Eye (tissue), 1 donor: Measurements from ENCODE around the gene TMEM87B.
A peak's percentile ranks its signal among the peaks of the same experiment; 100 is the strongest.
"Not testable (repeated sequence)": the region's sequence is repeated elsewhere in the genome, so short reads cannot be mapped to it uniquely, and the experiment has no call there.

Source experiments
- DNase-seq: peaks from one replicate; pipeline ENCODE4 v3.0.0-alpha.2; 2015

TMEM87B gene

DNA sequence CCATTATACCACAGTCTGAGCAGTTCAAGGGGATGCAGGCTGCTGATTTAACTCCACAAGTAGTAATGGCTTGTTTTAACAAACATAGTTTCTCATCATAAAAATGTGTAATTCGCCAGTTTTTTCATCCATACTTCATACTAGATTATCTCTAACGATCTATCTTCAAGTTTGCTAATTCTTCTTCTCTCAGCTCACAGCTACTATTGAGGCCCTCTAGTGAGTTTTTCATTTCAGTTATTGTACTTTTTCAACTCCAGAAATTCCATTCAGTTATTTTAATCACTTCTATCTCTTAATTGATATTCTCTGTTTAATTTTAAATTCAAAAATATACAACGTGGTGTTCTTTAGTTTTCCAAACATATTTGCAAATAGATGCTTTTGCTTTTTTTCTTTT, 20.1 kb upstream of the TMEM87B start:
- no peak for DNase-seq

DNA sequence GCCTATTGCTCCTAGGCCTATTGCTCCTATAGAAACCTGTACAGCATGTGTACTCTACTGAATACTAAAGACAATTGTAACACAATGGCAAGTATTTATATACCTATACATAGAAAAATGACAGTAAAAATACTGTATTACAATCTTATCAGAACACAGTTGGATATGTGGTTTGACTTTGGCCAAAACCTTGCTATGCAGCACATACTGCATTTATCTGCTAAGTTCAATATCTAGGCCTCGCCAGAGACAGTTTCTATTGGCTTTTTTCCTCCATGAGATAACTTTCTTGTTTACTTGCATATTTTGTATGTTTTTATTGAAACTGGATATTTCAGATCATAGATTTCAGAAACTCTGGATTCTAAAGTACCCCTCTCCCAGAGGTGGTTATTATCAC, 19.3 kb upstream of the TMEM87B start:
- DNase-seq, result no peak

DNA sequence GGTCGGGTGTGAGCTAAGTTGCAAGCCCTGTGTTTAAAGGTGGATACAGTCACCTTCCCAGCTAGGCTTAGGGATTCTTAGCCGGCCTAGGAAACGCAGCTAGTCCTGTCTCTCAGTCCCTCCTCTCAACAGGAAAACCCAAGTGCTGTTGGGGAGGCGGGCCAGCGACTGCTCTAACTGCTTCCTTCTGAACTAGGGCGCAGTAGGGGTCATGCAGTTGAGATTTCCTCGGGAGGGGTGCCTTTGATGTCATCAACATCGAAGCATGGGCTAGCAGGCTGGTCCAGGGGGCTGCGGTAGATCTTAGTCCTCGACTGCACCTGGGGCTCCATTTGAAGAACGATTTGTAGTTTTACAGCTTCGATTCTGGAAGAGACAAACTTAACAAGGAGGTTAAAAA, 15.5 kb upstream of the TMEM87B start:
- DNase-seq, result not testable (repeated sequence)

DNA sequence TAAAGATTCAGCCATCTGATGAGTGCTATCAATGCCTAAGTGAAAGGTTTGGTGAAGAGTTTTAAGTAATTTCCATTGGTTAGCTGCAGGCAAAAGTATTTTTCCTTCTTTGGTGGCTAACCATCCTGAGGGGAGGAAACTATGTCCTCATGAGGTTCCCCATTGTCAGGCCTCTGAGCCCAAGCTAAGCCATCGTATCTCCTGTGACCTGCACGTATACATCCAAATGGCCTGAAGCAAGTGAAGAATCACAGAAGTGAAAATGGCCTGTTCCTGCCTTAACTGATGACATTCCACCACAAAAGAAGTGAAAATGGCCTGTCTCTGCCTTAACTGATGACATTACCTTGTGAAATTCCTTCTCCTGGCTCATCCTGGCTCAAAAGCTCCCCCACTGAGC, 15.0 kb upstream of the TMEM87B start:
- not testable (repeated sequence) for DNase-seq

DNA sequence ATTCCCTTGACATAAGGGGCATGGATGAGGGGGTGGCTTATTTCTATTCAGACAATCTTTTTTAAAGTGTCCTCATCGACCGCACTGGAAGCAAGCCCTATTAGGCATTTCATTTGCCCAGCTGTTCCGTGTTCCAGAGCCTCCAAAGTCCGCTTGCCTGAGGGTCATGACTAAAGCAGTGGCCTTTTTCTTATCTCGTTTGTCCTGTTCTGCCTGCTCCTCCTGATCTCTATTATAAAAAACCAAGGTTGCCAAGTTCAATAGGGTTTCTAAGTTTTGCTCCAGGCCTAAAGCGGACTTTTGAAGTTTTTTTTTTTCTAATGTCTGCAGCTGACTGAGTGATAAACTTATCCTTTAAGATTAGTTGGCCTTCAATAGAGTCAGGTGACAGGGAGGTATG, 13.6 kb upstream of the TMEM87B start:
- not testable (repeated sequence) for DNase-seq

DNA sequence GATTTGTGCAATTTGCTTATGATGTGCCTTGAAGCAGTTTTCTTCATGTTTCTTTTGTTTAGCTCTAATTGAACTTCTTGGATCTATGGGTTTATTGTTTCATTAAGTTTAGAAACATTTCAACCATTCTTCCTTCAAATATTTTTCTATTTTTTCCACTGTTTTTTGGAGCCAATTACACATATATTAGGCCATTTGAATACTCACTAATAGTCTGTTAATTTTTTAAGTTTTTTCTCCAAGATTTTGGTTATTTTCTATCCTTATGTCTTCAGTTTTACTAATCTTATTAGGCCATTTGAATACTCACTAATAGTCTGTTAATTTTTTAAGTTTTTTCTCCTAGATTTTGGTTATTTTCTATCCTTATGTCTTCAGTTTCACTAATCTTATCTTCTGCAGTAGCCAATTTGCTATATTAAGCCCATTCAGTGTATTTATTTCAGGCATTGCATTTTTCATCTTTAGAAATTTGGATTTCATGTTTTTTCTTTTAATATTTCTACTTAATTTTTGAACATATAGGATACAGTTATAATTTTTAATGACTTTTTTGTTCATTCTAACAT, 9.5 kb upstream of the TMEM87B start:
- no peak for DNase-seq

DNA sequence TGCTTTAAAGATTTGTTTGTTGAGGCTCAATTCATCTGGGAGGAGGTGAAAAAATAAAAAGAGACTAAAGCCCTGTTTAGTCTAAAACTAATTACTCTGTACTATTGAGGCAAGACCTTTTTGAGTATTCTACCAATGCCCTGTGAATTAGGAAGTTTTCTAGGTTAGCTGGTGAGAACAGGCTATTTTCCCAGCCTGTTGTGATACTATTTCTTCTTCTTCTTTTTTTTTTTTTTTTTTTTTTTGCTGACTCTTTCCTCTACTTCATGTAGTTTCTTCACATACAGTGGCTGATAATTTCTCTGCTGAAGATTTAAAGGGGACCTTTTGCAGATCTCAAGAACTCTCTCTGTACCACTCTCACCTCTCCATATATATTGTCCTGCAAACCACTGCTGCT, 8.8 kb upstream of the TMEM87B start:
- no peak for DNase-seq

DNA sequence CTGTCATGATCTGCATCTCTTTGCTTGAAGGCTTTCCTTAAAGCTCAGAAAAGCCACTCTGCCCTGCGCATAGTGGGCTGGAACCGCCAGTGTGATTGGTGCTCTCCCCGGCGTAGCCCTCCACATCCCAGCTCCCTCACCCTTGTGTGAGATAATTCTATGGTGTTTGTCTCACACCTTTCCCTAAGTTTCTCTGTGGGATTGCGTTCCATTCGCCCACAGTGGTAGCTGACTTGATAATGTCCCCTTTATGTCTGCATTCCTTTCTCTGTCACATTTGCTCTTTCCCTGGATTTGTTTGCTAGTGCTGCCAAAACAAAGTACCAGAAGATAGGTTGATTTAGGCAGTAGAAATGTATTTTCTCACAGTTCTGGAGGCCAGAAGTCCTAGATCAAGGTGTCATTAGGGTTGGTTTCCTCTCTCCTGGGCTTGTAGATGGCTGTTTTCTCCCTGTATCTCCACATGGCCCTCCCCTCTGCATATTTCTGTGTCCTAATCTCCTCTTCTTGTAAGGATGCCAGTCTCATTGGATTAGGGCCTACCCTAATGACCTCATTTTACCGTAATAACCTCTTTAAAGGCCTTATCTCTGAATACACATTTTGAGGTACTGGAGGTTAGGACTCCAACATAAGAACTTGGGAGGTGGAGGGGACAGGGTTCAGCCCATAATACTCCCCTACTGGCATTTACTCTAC, 7.4 kb upstream of the TMEM87B start:
- DNase-seq, result peak; percentile 3

DNA sequence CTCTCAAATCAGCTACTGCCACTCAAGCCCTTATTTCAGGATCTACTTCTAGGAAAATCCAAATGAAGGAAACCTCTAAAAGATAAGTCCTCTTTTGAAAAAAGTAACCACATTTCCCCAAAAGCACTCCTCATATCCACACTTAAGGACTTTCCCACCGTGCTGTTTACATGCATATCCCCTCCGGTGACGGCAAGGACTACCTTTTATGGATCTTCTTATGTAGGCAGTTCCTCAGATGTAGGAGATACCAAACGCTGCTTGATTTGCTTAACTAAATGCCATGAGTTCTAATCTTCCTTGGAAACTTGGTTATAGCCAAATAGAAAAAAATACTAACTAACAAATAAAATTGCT, 6.9 kb upstream of the TMEM87B start:
- peak; percentile 1 for DNase-seq

DNA sequence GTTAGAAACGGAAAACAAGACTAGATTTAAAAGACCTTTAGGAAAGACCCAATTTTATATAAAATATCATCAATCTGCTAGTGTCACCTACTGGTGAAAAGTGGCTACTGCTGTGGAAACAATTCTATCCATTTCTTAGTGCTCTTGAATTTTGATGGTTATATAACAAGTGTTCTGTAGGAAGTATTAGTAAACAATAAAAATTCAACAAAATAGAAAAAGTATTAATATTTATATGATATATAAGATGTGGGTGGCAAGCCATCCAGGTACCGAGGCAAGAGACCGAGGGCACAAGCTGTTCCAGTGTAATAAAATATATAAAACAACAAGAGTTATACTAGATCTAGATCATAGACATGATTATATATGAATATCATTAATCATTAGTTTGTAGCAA, 6.2 kb upstream of the TMEM87B start:
- DNase-seq, result peak; percentile 84

DNA sequence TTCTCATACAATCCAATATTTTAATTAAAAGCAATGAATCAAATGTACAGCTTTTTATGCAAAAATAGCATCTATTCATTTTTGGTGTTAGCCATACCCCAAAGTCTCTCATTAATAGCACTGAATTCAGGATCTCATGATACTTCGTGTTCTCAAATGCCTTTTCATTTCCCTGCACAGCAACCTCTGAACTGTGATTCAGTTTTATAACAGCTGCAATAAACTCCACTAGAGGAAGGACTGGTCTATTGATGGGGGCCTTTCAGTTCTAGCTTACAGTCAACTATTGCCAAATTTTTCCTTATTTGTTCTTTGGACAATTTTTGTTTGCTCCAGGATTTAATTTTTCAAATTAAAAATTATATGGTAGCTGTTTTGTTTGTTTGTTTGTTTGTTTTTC, 4.8 kb upstream of the TMEM87B start:
- DNase-seq, result no peak

DNA sequence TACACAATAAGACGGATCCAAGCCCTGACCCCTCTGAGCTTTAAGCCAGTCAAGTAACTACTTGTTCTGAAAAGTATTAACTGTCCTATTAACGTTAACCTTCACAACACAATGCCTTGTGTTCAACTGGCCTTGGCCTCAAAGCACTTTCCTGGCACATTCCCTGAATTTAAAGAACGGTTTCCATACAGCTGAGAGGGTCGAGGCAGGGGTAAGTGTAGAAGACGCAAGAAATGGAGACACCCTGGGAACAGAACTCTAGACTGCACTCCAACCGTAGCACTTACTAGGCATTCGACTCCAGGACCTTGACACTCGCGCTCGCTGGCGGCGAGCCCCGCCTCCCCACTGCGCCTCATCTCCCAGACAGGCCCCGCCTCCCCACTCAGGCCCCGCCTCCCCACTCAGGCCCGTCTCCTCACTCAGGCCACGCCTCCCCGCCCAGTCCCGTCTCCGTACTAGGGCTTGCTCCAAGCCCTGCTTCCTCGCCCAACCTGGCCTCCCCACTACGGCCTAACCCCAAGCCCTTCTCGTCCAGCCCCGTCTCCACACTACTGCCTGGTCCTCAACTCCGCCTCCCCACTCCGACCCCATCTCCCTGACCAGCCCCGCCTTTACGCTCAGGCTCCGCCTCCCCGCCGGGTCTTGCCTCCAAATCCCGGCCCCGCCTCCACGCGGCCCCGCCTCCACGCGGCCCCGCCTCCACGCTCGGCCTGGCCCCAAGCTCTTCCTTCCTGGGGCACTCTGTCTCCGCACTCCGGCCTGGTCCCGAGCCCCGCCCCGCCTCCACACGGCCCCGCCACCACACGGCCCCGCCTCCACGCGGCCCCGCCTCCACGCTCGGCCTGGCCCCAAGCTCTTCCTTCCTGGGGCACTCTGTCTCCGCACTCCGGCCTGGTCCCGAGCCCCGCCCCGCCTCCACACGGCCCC, 887 bp upstream of the TMEM87B start:
- DNase-seq, result peak; percentile 98

DNA sequence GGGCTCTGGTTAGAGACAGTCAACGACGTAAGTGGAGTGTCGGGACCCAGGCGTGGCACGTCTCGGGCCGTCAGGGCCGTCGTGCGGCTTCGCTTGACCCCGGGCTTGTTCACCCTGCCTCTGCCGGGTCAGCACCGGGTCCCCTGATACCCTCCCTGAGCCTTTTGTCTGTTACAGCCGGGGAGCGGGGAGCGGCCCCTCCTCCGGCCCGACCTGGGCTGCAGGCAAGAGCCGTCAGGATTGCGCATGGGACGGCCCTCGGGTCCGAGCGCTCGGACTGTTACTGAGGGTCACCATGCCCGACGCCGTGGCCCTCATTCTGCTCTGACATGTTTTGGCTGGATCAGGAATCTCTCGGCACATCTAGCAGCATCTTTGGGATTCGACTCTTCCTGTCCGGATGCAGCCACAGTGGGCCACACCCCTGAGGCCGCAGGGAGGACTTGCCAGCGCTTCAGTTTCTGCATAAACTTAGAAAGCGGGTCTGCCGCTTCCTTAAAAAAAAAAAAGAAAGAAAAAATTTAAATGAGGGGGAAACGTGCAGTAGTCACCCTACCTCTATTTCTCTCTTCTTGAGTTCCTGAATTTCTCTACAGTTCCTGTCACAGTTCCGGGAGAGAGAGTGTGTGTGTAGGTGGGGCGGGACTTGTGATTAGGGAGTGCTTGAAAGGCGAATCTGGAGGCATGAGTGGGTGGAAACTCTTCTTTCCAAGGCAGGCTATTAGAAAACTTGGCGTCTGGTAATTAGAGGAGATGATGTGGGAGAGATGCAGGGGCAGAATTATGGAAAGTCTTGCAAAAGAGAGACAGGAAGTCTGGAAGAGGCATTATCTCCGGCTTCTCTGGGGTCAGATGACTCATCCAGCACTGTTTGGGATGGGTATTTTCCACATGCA, 909 bp downstream of the TMEM87B start:
- DNase-seq, result peak; percentile 81

DNA sequence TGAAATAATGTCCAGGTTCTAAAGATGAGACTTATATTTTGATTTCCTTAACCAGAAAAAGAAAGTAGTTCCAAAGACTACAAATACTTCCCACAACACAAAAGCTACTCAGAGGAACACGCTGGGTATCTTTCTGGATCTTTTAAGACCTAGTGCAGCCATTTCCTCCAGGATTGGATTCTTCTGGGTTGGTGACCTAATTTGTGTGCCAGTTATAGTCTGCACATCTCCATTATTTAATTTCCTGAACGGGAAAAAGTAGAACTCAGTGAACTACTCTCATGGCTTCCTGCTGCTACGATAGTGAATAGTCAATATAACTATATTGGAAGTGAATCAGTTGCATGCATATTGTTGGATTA, 1.5 kb downstream of the TMEM87B start:
- DNase-seq, result no peak

DNA sequence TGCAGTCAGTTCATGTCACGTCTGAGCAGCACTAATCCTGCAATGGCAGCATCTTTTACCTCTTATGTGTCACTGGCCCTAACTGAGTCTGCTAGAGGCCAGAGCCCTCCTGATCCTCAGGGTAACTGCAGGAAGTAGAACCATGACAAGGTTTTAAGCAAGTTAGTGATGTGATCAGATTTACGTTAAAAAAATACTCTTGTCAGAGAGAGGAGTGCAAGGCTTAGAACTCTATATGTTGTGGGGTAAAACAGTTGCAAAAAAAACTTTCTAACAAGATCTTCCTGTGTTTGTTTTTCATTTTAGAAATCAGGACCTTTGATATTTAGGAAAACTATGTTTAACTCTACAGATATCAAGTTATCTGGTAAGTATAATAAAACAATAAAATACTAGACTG, 4.6 kb downstream of the TMEM87B start:
- no peak for DNase-seq

DNA sequence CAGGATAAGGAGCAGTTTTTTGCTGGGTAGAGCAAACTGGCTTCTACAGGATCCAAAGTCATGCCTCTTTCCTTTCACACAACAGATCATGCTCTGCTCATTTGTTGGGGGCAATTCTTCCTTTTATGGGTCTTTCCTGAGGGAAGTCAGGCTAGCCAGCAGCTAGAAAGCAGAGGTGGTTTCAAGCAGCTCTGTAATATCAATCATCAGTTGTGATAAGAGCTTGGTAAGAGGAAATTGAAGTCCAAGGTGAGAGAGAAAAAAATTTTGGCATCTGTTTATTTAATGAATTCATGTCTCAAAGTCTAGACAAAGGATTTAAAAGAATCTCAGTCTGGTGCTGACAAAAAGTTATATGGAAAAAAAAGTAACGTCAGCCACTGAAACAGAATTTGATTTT, 6.2 kb downstream of the TMEM87B start:
- no peak for DNase-seq

DNA sequence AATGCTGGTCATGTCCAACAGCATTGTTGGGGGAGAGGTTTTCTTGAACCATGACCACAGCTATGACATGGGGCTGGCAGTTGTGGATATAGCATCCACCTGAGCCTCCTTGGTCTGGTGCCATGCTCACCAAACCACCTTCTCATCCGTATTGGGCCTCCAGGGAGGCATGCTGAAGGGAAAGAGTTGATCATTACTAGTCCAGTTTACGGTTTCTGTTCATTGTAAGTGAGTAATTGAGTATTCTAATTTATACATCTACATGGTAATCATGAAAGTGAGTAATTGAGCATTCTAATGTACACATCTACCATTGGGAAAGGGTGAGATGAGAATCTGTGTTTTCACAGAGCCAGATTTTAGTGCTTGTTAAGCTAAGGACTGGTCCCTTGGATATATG, 6.8 kb downstream of the TMEM87B start:
- no peak for DNase-seq

DNA sequence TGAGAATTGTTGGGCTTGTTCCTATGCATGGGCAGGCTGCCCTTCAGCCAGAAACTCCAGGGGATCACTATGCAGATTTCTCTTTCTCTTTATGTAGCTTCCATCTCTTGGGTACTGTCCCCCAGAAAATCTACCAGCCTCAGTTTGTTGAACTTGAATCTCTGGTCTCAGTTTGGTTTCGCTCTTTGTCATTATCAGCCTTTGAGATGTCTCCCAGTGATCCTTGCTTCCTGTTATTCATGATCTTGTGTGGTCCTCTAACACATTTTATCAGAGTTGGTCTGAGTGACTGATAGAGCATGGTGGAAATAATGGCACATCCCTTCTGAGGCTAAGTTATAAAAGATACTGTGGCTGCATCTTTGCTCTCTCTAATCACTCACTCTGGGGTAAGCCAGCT, 7.8 kb downstream of the TMEM87B start:
- DNase-seq, result no peak

DNA sequence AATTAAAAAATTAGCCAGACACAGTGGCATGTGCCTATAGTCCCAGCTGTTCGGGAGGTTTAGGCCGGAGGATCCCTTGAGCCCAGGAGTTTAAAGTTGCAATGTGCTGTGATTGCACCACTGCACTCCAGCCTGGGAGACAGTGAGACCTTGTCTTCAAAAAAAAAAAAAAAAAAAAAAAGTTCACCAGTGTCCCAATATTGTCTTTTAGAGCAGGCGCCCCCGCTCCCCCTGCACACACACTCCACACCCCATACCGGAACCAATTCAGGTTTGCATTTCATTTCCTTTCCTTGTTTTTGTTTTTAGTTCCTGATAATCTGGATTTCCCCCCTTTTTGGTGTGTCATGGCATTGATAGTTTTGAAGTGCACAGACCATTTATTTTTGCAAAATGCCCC, 10.4 kb downstream of the TMEM87B start:
- no peak for DNase-seq

DNA sequence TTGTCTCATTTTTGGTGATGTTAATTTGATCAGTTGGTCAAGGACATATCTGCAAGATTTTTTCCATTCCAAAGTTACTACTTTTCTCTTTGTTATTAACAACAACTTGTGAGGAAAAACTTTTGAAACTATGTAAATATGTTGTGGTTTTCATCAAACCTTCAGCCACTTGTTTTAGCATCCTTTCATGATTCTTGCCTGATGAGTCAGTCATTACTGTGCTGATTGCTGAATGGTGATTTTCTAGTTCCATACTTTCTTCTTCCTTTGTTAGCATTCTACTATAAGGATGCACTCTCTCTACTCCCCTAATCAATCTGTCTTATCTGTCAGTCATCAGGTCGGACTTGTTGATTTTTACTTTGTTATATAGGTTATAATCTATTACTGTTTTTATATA, 10.9 kb downstream of the TMEM87B start:
- DNase-seq, result no peak

DNA sequence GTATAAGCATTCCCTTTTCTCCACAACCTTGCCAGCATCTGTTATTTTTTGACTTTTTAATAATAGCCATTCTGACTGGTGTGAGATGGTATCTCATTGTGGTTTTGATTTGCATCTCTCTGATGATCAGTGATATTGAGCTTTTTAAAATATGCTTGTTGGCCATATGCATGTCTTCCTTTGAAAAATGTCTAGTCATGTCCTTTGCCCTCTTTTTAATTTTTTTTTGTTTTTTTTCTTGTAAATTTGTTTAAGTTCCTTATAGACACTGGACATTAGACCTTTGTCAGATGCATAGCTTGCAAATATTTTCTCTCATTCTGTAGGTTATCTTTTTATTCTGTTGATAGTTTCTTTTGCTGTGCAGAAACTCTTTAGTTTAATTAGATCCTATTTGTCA, 14.7 kb downstream of the TMEM87B start:
- DNase-seq, result not testable (repeated sequence)

DNA sequence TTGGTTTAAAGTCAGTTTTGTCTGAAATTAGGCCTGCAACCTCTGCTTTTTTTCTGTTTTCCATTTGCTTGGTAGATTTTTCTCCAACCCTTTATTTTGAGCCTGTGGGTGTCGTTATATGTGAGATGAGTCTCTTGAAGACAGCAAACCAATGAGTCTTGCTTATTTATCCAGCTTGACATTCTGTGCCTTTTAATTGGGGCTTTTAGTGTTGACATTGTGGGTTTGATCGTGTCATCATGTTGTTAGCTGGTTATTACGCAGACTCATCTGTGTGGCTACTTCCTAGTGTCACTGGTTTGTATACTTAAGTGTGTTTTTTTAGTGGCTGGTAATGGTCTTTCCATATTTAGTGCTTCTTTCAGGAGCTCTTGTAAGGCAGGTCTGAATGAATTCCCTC, 18.8 kb downstream of the TMEM87B start:
- no peak for DNase-seq

DNA sequence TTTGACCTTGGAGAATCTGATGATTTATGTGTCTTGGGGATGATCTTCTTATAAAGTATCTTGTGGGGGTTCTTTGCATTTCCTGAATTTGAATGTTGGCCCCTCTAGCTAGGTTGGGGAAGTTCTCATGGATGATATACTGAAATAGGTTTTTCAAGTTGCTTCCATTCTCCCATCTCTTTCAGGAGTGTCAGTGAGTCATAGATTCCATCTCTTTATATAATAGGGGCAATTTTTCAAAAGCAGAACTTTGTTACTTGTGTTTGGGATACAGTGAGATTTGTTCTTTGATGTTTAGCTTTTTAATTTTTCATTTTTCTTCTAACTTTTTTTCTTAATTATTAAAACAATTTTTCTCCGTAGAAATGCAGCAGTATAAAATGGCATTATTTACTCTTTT, 19.4 kb downstream of the TMEM87B start:
- DNase-seq, result no peak
